Mesothelial cell of epicardium (in vitro differentiated cells): ENCODE results near the gene NTM. TPM values are rescaled to one million over a fixed set of nuclear protein-coding genes. Genes with fewer than 3 reads are reported as not detected.

Experiments
- DNase-seq, 2 experiments: peaks; one replicate each; pipeline ENCODE4 v3.0.0; 2021; ENCODE audit warnings: low spot score in 2 of 2; ENCODE audit not compliant: unreplicated experiment in 2 of 2
- H3K27ac Mint-ChIP-seq: 2 replicates; pipeline ENCODE4 v1.8.0; 2021; ENCODE audit warnings: mixed read lengths
- H3K27me3 Mint-ChIP-seq: 2 replicates; pipeline ENCODE4 v1.8.0; 2021; ENCODE audit warnings: low read depth, mixed read lengths
- H3K36me3 Mint-ChIP-seq: 2 replicates; pipeline ENCODE4 v1.8.0; 2021; ENCODE audit warnings: mixed read lengths
- H3K4me1 Mint-ChIP-seq: 2 replicates; pipeline ENCODE4 v1.8.0; 2021; ENCODE audit warnings: mixed read lengths
- H3K4me3 Mint-ChIP-seq: 2 replicates; pipeline ENCODE4 v1.8.0; 2021; ENCODE audit warnings: mild to moderate bottlenecking, moderate library complexity, mixed read lengths
- H3K9me3 Mint-ChIP-seq: 2 replicates; pipeline ENCODE4 v1.8.0; 2021; ENCODE audit warnings: mixed read lengths
- total RNA-seq: library from RNA; stranded (reverse); gene quantifications from 3 replicates; pipeline ENCODE4 v1.2.1, GENCODE V29; 2021
- TF ChIP-seq, protein P1 (sequence below): fragments of 200-600 bp; sonication (generic); IDR thresholded peaks from one replicate; pipeline ENCODE4 v1.5.0; 2021; ENCODE audit warnings: antibody characterized with exemption; ENCODE audit not compliant: unreplicated experiment

The NTM gene
- total RNA-seq, 1 donor from 2014 or later = 3.9 TPM

DNA sequence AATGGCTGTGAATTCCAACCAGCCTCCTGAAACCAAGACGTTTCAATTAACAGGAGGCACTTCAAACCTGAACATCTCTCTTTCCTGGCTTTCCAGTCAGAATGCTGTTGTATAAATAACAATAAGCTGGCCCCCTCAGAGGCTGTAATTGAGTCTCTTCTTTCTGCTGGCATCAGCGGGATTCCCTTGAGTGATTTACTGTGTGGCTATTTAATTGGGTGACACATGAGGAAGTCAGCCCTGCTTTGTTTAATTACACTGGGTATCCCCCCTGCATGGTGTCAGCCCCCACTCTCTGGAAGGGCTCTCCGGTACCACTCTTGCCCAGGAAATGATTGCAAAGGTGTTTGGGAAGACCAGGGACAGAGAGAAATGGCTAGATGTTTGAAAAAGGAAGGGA lies 101.6 kb downstream of the NTM start:
- H3K36me3 Mint-ChIP-seq = no peaks in the 10 kb centered on the region
- peaks cover 42% of the 10 kb centered on the region for H3K27me3 Mint-ChIP-seq
- H3K27ac Mint-ChIP-seq = no peak overlapping the region

DNA sequence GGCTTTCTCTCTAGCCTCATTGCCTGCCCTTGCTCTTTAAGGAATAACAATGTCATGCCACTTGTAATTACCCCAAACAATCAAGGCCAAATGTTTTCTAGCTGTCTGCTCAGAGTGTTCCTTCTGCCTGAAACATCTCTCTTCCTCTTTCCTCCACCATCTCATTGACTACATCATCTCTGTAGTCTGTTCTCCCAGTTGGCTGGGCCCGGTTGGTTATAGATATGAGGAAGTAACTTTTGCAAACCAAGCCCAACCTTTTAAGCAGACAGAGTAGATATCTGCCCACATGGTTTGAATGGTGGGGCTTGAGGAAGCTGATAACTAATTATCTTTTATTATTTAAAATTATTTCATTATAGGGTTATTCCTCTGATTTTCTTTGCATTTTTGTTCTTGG lies 104.5 kb downstream of the NTM start:
- peaks cover 48% of the 10 kb centered on the region for H3K27me3 Mint-ChIP-seq
- H3K9me3 Mint-ChIP-seq = no peaks in the 10 kb centered on the region
- H3K36me3 Mint-ChIP-seq = no peaks in the 10 kb centered on the region
- no peak overlapping the region for H3K4me3 Mint-ChIP-seq
- no peaks in the 10 kb centered on the region for H3K4me1 Mint-ChIP-seq
- TF ChIP-seq, protein P1, sequence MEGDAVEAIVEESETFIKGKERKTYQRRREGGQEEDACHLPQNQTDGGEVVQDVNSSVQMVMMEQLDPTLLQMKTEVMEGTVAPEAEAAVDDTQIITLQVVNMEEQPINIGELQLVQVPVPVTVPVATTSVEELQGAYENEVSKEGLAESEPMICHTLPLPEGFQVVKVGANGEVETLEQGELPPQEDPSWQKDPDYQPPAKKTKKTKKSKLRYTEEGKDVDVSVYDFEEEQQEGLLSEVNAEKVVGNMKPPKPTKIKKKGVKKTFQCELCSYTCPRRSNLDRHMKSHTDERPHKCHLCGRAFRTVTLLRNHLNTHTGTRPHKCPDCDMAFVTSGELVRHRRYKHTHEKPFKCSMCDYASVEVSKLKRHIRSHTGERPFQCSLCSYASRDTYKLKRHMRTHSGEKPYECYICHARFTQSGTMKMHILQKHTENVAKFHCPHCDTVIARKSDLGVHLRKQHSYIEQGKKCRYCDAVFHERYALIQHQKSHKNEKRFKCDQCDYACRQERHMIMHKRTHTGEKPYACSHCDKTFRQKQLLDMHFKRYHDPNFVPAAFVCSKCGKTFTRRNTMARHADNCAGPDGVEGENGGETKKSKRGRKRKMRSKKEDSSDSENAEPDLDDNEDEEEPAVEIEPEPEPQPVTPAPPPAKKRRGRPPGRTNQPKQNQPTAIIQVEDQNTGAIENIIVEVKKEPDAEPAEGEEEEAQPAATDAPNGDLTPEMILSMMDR = no peak
- H3K27ac Mint-ChIP-seq = no peak overlapping the region
- no peak for DNase-seq

More for the DNA sequence above, 101.6 kb downstream of the NTM start:
- no peaks in the 10 kb centered on the region for H3K4me1 Mint-ChIP-seq
- no peak overlapping the region for H3K4me3 Mint-ChIP-seq
- no peak for DNase-seq
- TF ChIP-seq, protein P1 = no peak
- H3K9me3 Mint-ChIP-seq = no peaks in the 10 kb centered on the region

DNA sequence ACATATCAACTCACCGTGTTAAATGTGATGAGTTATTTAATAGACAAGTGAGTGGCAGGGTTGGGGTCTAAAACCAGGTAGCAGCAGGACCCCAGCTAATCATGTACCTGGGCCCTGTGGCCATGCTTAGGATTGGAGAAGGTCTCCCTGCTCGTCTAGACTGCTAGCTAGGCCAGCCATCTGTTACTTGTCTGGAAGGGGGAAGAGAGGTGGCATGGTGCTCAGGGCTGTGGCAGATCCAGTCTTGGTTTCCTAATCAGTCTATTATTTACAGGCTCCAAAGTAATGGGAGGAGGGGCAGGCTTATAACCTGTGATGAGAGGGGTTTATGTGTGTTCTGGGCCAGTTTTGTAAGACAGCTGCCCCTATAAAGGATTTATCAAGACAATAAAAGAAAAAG lies 105.9 kb downstream of the NTM start:
- H3K4me1 Mint-ChIP-seq = no peaks in the 10 kb centered on the region
- H3K9me3 Mint-ChIP-seq = no peaks in the 10 kb centered on the region
- no peaks in the 10 kb centered on the region for H3K36me3 Mint-ChIP-seq
- TF ChIP-seq, protein P1 = no peak
- H3K27ac Mint-ChIP-seq = no peak overlapping the region
- H3K27me3 Mint-ChIP-seq = peaks cover 34% of the 10 kb centered on the region
- no peak overlapping the region for H3K4me3 Mint-ChIP-seq
- no peak for DNase-seq

DNA sequence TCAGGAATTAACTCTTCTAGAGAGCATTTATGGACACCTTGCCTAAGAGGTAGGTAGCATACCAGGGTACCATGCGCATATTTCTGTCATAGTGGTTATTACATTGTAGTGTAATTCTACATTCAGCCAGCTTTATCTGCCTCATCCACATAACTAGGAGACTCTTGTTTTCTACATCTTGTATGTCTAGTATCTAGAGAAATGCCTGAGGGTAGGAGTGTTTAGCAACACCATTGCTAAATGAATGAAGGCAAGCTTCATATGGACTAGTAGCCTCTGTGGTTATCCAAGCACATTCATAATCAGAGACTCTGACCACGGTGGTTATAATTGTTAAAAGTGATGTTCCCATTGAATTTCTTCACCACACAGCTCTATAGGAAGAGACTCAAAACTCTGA lies 107.9 kb downstream of the NTM start:
- no peak for DNase-seq
- H3K4me3 Mint-ChIP-seq = no peak overlapping the region
- TF ChIP-seq, protein P1 = no peak
- H3K36me3 Mint-ChIP-seq = no peaks in the 10 kb centered on the region
- no peaks in the 10 kb centered on the region for H3K9me3 Mint-ChIP-seq
- no peak overlapping the region for H3K27ac Mint-ChIP-seq
- no peaks in the 10 kb centered on the region for H3K4me1 Mint-ChIP-seq
- peaks cover 28% of the 10 kb centered on the region for H3K27me3 Mint-ChIP-seq

DNA sequence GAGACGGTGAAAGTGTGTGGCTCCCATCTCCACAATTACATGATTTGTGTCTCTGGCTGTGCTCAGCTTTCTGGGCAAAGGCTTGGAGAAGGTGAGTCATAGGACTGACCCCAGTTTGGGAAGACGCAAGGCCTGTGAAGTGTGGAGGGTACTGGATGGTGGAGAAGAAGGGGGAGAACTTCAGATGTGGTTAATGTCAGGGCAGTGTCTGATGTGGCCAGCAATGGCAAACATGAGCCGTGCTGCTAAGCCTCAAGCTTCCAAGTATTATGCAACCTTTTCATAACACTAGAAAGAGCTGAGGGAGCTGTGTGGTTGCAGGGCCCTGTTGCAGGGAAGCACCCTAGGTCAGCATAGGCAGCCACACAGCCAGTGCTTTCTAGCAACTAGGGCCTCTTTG lies 110.9 kb downstream of the NTM start:
- Mint-ChIP-seq H3K4me1 (no peaks in the 10 kb centered on the region), H3K9me3 (no peaks in the 10 kb centered on the region), H3K36me3 (no peaks in the 10 kb centered on the region), H3K27me3 (peaks cover 20% of the 10 kb centered on the region), H3K27ac (no peak overlapping the region), H3K4me3 (no peak overlapping the region)
- DNase-seq = no peak
- TF ChIP-seq, protein P1 = no peak

DNA sequence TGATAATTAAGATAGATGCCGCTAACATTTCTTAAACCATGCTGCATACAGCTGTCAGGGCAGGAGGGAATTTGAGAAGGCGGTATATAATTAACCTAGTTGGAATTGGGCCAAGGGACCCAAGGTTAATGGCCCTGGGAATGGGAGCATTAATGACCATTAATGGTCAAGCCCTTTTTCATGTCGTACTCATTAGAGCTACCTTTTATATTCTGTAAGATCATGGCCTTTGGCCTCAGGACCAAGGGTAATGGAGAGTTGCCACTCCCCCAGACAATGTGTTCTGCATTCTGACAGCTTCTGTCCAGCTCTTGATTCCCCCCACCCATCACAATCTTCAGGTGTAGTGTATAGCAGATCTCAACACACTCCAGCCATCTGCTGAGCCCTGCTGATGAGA lies 111.6 kb downstream of the NTM start:
- TF ChIP-seq, protein P1 = no peak
- no peaks in the 10 kb centered on the region for H3K36me3 Mint-ChIP-seq

More for the DNA sequence above, 111.6 kb downstream of the NTM start:
- Mint-ChIP-seq H3K4me1 (no peaks in the 10 kb centered on the region), H3K27me3 (peaks cover 22% of the 10 kb centered on the region), H3K27ac (no peak overlapping the region), H3K9me3 (no peaks in the 10 kb centered on the region), H3K4me3 (no peak overlapping the region)
- no peak for DNase-seq
